ENCODE results near the gene MAGI1. TPM values are rescaled to one million over a fixed set of nuclear protein-coding genes. Genes with fewer than 3 reads are reported as not detected.

The MAGI1 gene
- total RNA-seq, 3 donors from 2014 or later (not counting 1 experiment from before 2014, with no cell fraction given) = not detected

- no peaks in the 10 kb centered on the region for H3K36me3 ChIP-seq (ENCODE audit: control insufficient read depth, insufficient read depth, low read length)
- no peaks in the 10 kb centered on the region for H3K4me1 ChIP-seq (ENCODE audit: control insufficient read depth, insufficient read depth, low read length)
- H3K9me3 ChIP-seq (ENCODE audit: control insufficient read depth, insufficient read depth, low read length) = no peaks in the 10 kb centered on the region
- H3K27me3 ChIP-seq (ENCODE audit: control insufficient read depth, insufficient read depth, low read length) = no peaks in the 10 kb centered on the region
- no peak overlapping the region for H3K4me3 ChIP-seq (ENCODE audit: low read length)
- no peak for ATAC-seq
- WGBS (ENCODE audit: insufficient coverage) = 89% methylated on average over 6 of the region's 6 CpGs
- Mint-ChIP-seq H3K27ac (no peak overlapping the region), H3K4me1 (no peaks in the 10 kb centered on the region), H3K27me3 (ENCODE audit: low read depth in 2 of 2) (no peaks in the 10 kb centered on the region), H3K9me3 (peaks cover 2% of the 10 kb centered on the region in 2 donors), H3K36me3 (no peaks in the 10 kb centered on the region), H3K4me3 (no peak overlapping the region)
- no peak for TF ChIP-seq CTCF (IDR thresholded peaks at IDR 0.05)
- H3K27ac ChIP-seq (ENCODE audit: low read length) = no peak overlapping the region
- intact Hi-C loops (cut with micrococcal nuclease) = no loop called here
- no peak for DNase-seq
Measured at GRCh38 chr3:65714134-65714533, 324.6 kb downstream of the MAGI1 start.

- H3K27me3 ChIP-seq (ENCODE audit: control insufficient read depth, insufficient read depth, low read length) = no peaks in the 10 kb centered on the region
- no peak overlapping the region for H3K4me3 Mint-ChIP-seq
- H3K9me3 Mint-ChIP-seq = peaks cover 0 to 3% of the 10 kb centered on the region in 2 donors
- no peak overlapping the region for H3K4me3 ChIP-seq (ENCODE audit: low read length)
- no peak overlapping the region for H3K27ac ChIP-seq (ENCODE audit: low read length)
- H3K36me3 Mint-ChIP-seq = no peaks in the 10 kb centered on the region
- no peak for TF ChIP-seq CTCF (IDR thresholded peaks at IDR 0.05)
- DNase-seq = no peak
- no CpG with 5 or more reads among the region's 1 CpG for WGBS (ENCODE audit: insufficient coverage)
- H3K36me3 ChIP-seq (ENCODE audit: control insufficient read depth, insufficient read depth, low read length) = no peaks in the 10 kb centered on the region
- H3K4me1 ChIP-seq (ENCODE audit: control insufficient read depth, insufficient read depth, low read length) = no peaks in the 10 kb centered on the region
- no peaks in the 10 kb centered on the region for H3K9me3 ChIP-seq (ENCODE audit: control insufficient read depth, insufficient read depth, low read length)
- no peak overlapping the region for H3K27ac Mint-ChIP-seq
- H3K27me3 Mint-ChIP-seq (ENCODE audit: low read depth in 2 of 2) = no peaks in the 10 kb centered on the region
- ATAC-seq = no peak
- no peaks in the 10 kb centered on the region for H3K4me1 Mint-ChIP-seq
- intact Hi-C loops (cut with micrococcal nuclease) = no loop called here
Measured at GRCh38 chr3:65713016-65713415, 325.7 kb downstream of the MAGI1 start.

GRCh38 chr3:65712140-65712539 is 326.6 kb downstream of the MAGI1 start:
- WGBS (ENCODE audit: insufficient coverage) = 87% methylated on average over 4 of the region's 5 CpGs
- ATAC-seq (no peak), DNase-seq (no peak)
- intact Hi-C loops (cut with micrococcal nuclease) = no loop called here
- no peaks in the 10 kb centered on the region for H3K36me3 ChIP-seq (ENCODE audit: control insufficient read depth, insufficient read depth, low read length)
- TF ChIP-seq CTCF (IDR thresholded peaks at IDR 0.05) = no peak
- no peak overlapping the region for H3K27ac ChIP-seq (ENCODE audit: low read length)
- H3K9me3 Mint-ChIP-seq = peaks cover 0 to 3% of the 10 kb centered on the region in 2 donors
- no peaks in the 10 kb centered on the region for H3K9me3 ChIP-seq (ENCODE audit: control insufficient read depth, insufficient read depth, low read length)
- no peaks in the 10 kb centered on the region for H3K4me1 ChIP-seq (ENCODE audit: control insufficient read depth, insufficient read depth, low read length)
- no peaks in the 10 kb centered on the region for H3K4me1 Mint-ChIP-seq
- H3K27ac Mint-ChIP-seq = no peak overlapping the region
- no peaks in the 10 kb centered on the region for H3K27me3 ChIP-seq (ENCODE audit: control insufficient read depth, insufficient read depth, low read length)
- no peak overlapping the region for H3K4me3 ChIP-seq (ENCODE audit: low read length)
- H3K36me3 Mint-ChIP-seq = no peaks in the 10 kb centered on the region
- H3K27me3 Mint-ChIP-seq (ENCODE audit: low read depth in 2 of 2) = no peaks in the 10 kb centered on the region
- H3K4me3 Mint-ChIP-seq = no peak overlapping the region

GRCh38 chr3:65706776-65707568 is 331.7 kb downstream of the MAGI1 start:
- Histone ChIP-seq H3K4me1 (ENCODE audit: control insufficient read depth, insufficient read depth, low read length) (no peaks in the 10 kb centered on the region), H3K36me3 (ENCODE audit: control insufficient read depth, insufficient read depth, low read length) (no peaks in the 10 kb centered on the region), H3K9me3 (ENCODE audit: control insufficient read depth, insufficient read depth, low read length) (no peaks in the 10 kb centered on the region), H3K4me3 (ENCODE audit: low read length) (no peak overlapping the region), H3K27ac (ENCODE audit: low read length) (no peak overlapping the region), H3K27me3 (ENCODE audit: control insufficient read depth, insufficient read depth, low read length) (no peaks in the 10 kb centered on the region)
- ATAC-seq (no peak), DNase-seq (no peak)
- no peak for TF ChIP-seq CTCF (IDR thresholded peaks at IDR 0.05)
- WGBS (ENCODE audit: insufficient coverage) = 85% methylated on average over 13 of the region's 13 CpGs
- H3K36me3 Mint-ChIP-seq = no peaks in the 10 kb centered on the region
- no peaks in the 10 kb centered on the region for H3K27me3 Mint-ChIP-seq (ENCODE audit: low read depth in 2 of 2)
- H3K4me3 Mint-ChIP-seq = no peak overlapping the region
- H3K4me1 Mint-ChIP-seq = no peaks in the 10 kb centered on the region
- intact Hi-C loops (cut with micrococcal nuclease) = no loop called here
- no peak overlapping the region for H3K27ac Mint-ChIP-seq
- H3K9me3 Mint-ChIP-seq = peaks cover 4 to 10% of the 10 kb centered on the region in 2 donors

Data from natural killer cell (primary cell).